IMR-90 (cell line): Measurements from ENCODE around the gene CCNI.
"Not testable (repeated sequence)": the region's sequence is repeated elsewhere in the genome, so short reads cannot be mapped to it uniquely, and the experiment has no call there.

Source experiments
- CEBPB ChIP-seq: IDR thresholded peaks from 2 replicates; pipeline ENCODE4 v1.6.1; 2012; ENCODE audit warnings: low read depth, low read length, improper control_type of control experiment
- CHD1 ChIP-seq: IDR thresholded peaks from 2 replicates; pipeline ENCODE4 v1.6.1; 2012; ENCODE audit warnings: low read depth, low read length, improper control_type of control experiment
- ELK1 ChIP-seq: fragments of 150-350 bp; IDR thresholded peaks from 2 replicates; pipeline ENCODE4 v1.6.1; 2016; ENCODE audit warnings: low read depth, mild to moderate bottlenecking, low read length, moderate library complexity, borderline replicate concordance
- FOS ChIP-seq: fragments of 150-350 bp; IDR thresholded peaks from 2 replicates; pipeline ENCODE4 v1.6.1; 2016; ENCODE audit warnings: low read depth, low read length
- POLR2A ChIP-seq: IDR thresholded peaks from 2 replicates; pipeline ENCODE4 v1.6.1; 2012; ENCODE audit warnings: mild to moderate bottlenecking, low read depth, low read length
- RCOR1 ChIP-seq: IDR thresholded peaks from 2 replicates; pipeline ENCODE4 v1.6.1; 2012; ENCODE audit warnings: mild to moderate bottlenecking, low read length, improper control_type of control experiment; ENCODE audit not compliant: insufficient replicate concordance
- RFX5 ChIP-seq: IDR thresholded peaks from 2 replicates; pipeline ENCODE4 v1.8.0; 2012; ENCODE audit warnings: low read depth, mild to moderate bottlenecking, low read length, moderate library complexity
- USF2 ChIP-seq: fragments of 150-350 bp; IDR thresholded peaks from 2 replicates; pipeline ENCODE4 v1.6.1; 2017; ENCODE audit warnings: mild to moderate bottlenecking, antibody characterized with exemption, low read length, low read depth
- TF ChIP-seq, protein P1 (sequence below): conservative IDR thresholded peaks from 2 replicates; pipeline ENCODE4 v1.5.1; 2012; ENCODE audit warnings: mild to moderate bottlenecking, low read depth, low read length, improper control_type of control experiment

DNA sequence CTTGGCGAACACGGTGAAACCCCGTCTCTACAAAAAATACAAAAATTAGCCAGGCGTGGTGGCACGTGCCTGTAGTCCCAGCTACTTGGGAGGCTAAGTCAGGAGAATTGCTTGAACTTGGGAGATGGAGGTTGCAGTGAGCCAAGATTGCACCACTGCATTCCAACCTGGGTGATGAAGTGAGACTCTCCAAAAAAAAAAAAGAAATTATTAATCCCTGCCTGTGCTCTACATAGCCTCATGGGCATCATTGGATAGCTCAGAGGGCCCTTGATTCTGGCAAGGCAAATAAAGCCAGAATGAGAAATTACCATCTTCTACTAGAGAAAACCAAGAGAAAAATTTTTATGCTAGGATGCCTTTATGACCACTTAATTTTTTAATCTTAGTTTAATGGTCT, 38.6 kb downstream of the CCNI start:
- TF ChIP-seq RCOR1, CHD1, RFX5, FOS, POLR2A, ELK1, USF2, CEBPB: not testable (repeated sequence)
- TF ChIP-seq, protein P1, sequence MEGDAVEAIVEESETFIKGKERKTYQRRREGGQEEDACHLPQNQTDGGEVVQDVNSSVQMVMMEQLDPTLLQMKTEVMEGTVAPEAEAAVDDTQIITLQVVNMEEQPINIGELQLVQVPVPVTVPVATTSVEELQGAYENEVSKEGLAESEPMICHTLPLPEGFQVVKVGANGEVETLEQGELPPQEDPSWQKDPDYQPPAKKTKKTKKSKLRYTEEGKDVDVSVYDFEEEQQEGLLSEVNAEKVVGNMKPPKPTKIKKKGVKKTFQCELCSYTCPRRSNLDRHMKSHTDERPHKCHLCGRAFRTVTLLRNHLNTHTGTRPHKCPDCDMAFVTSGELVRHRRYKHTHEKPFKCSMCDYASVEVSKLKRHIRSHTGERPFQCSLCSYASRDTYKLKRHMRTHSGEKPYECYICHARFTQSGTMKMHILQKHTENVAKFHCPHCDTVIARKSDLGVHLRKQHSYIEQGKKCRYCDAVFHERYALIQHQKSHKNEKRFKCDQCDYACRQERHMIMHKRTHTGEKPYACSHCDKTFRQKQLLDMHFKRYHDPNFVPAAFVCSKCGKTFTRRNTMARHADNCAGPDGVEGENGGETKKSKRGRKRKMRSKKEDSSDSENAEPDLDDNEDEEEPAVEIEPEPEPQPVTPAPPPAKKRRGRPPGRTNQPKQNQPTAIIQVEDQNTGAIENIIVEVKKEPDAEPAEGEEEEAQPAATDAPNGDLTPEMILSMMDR = not testable (repeated sequence)
